H1 (cell line): ENCODE data around the gene DPYD.

ENCODE experiments used
- CHD1 ChIP-seq: IDR thresholded peaks from 2 replicates; pipeline ENCODE4 v1.6.1; 2012; ENCODE audit warnings: low read depth, low read length, improper control_type of control experiment
- CREB1 ChIP-seq: IDR thresholded peaks from 2 replicates; pipeline ENCODE4 v1.6.1; 2012; ENCODE audit warnings: inconsistent platforms
- CTBP2 ChIP-seq: IDR thresholded peaks from 2 replicates; pipeline ENCODE4 v1.7.0; 2011; ENCODE audit warnings: borderline replicate concordance, mild to moderate bottlenecking, moderate library complexity, mixed read lengths, low read length; ENCODE audit not compliant: insufficient read depth, insufficient read length
- CTCF ChIP-seq, 3 experiments: IDR thresholded peaks; 1 replicate in 2 of 3; 2 replicates in 1 of 3; pipeline versions ENCODE4 v1.5.1 to v1.6.1; 2011; ENCODE audit warnings: low read length in 3 of 3, mild to moderate bottlenecking in 3 of 3, inconsistent platforms in 2 of 3, low read depth in 1 of 3, moderate library complexity in 1 of 3; ENCODE audit not compliant: insufficient read depth in 1 of 3; ENCODE audit errors: control extremely low read depth in 1 of 3
- JUN ChIP-seq: IDR thresholded peaks from 2 replicates; pipeline ENCODE4 v1.6.1; 2011; ENCODE audit warnings: low read depth, mild to moderate bottlenecking, improper control_type of control experiment, low read length
- MAFK ChIP-seq: IDR thresholded peaks from 2 replicates; pipeline ENCODE4 v1.6.1; 2012; ENCODE audit warnings: low read depth, mild to moderate bottlenecking, improper control_type of control experiment, low read length
- MAX ChIP-seq: IDR thresholded peaks from 2 replicates; pipeline ENCODE4 v1.6.1; 2012; ENCODE audit warnings: inconsistent platforms
- POLR2A ChIP-seq, 2 experiments: IDR thresholded peaks; 1 replicate in 1 of 2; 2 replicates in 1 of 2; pipeline ENCODE4 v1.6.1; 2011; ENCODE audit warnings: low read depth in 2 of 2, low read length in 2 of 2, mild to moderate bottlenecking in 2 of 2; ENCODE audit errors: control extremely low read depth in 1 of 2
- RAD21 ChIP-seq, 2 experiments: IDR thresholded peaks in 1 of 2; conservative IDR thresholded peaks in 1 of 2; 2 replicates each; pipeline ENCODE4 v1.6.1; 2011; ENCODE audit warnings: low read depth in 2 of 2, low read length in 2 of 2, improper control_type of control experiment in 1 of 2, inconsistent platforms in 1 of 2, mild to moderate bottlenecking in 1 of 2, moderate library complexity in 1 of 2
- RXRA ChIP-seq: IDR thresholded peaks from 2 replicates; pipeline ENCODE4 v1.6.1; 2011; ENCODE audit warnings: low read depth, mild to moderate bottlenecking, low read length, moderate library complexity; ENCODE audit not compliant: insufficient read depth
- SIX5 ChIP-seq: IDR thresholded peaks from 2 replicates; pipeline ENCODE4 v1.6.1; 2011; ENCODE audit warnings: mild to moderate bottlenecking, low read depth, low read length
- SP4 ChIP-seq: IDR thresholded peaks from 2 replicates; pipeline ENCODE4 v1.6.1; 2012; ENCODE audit warnings: low read length, inconsistent platforms
- TAF1 ChIP-seq: IDR thresholded peaks from 2 replicates; pipeline ENCODE4 v1.6.1; 2011; ENCODE audit warnings: mild to moderate bottlenecking, low read depth, low read length
- YY1 ChIP-seq: IDR thresholded peaks from 2 replicates; pipeline ENCODE4 v1.6.1; 2011; ENCODE audit warnings: low read depth, mild to moderate bottlenecking, low read length

- TF ChIP-seq CHD1 (no peak), CTCF (IDR thresholded peaks at IDR 0.05; ENCODE audit: control extremely low read depth in 1 of 3, insufficient read depth in 1 of 3, low read depth in 1 of 3, low read length in 3 of 3) (no peak), YY1 (no peak), POLR2A (IDR thresholded peaks at IDR 0.05; ENCODE audit: control extremely low read depth in 1 of 2, low read depth in 2 of 2, low read length in 2 of 2) (no peak), SIX5 (no peak), TAF1 (no peak), MAFK (no peak), MAX (no peak), RAD21 (IDR thresholded peaks at IDR 0.05 in 1 of 2, conservative IDR thresholded peaks at IDR 0.05 in 1 of 2; ENCODE audit: low read depth in 2 of 2, low read length in 2 of 2) (no peak), JUN (no peak), CREB1 (no peak), RXRA (no peak), CTBP2 (no peak), SP4 (no peak)
Observed at GRCh38 chr1:97834899-97835298, 85.9 kb downstream of the DPYD start.
